Astrocyte of the cerebellum (primary cell): Measurements from ENCODE around the gene ARVCF.

Source experiments
- DNase-seq: peaks from one replicate; pipeline ENCODE4 v3.0.0-alpha.2; 2011; ENCODE audit warnings: low read depth
- H3K4me3 ChIP-seq: 2 replicates; pipeline ENCODE4 v1.5.1; 2011; ENCODE audit warnings: mild to moderate bottlenecking, low read depth, low read length, moderate library complexity
- in situ Hi-C: cut with HindIII; loops from 2 replicates; pipeline ENCODE4 v1.10.0; 2017; ENCODE audit warnings: low sequenced_read_pairs
- TF ChIP-seq, protein P1 (sequence below): IDR thresholded peaks from 2 replicates; pipeline ENCODE4 v1.5.1; 2012; ENCODE audit warnings: low read length, low read depth, moderate library complexity, mild to moderate bottlenecking; ENCODE audit errors: missing control alignments

ARVCF gene

DNA sequence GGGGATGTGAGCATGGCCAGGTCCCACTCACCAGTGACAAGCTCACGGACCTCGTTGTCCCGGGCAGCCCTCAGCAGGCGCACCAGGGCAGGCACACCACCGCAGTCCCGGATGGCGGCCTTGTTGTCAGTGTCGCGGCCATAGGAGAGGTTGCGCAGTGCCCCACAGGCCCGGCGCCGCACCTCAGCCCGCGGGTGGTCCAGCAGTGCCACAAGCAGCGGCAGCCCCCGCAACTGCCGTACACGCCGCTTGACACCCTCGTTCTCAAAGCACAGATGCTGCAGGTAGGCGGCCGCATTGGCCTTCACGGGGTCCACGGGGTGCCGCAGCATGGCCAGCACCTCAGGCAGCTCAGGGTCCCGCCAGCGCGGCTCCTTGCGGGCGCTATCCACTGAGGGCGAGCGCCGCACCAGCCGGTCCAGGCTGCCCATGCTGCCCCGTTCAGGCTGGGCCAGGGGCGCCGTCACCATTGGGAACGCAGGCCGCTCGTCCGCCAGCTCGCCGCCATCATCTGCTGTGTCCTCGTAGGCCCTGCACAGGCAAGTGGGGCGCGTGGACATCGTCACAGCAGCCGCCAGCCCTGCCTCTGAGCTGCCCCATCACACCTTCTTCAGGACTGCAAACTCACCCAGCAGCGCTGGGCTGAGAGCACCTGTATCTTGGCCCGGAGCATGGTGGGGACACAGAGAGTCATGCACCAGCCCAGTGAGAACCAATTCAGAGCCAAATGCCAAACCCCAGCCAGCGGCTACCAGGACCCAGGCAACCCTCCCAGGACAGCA, 36.7 kb downstream of the ARVCF start:
- H3K4me3 ChIP-seq, result no peak overlapping the region
- no peak for DNase-seq
- in situ Hi-C loops, result no loop called here
- TF ChIP-seq, protein P1, sequence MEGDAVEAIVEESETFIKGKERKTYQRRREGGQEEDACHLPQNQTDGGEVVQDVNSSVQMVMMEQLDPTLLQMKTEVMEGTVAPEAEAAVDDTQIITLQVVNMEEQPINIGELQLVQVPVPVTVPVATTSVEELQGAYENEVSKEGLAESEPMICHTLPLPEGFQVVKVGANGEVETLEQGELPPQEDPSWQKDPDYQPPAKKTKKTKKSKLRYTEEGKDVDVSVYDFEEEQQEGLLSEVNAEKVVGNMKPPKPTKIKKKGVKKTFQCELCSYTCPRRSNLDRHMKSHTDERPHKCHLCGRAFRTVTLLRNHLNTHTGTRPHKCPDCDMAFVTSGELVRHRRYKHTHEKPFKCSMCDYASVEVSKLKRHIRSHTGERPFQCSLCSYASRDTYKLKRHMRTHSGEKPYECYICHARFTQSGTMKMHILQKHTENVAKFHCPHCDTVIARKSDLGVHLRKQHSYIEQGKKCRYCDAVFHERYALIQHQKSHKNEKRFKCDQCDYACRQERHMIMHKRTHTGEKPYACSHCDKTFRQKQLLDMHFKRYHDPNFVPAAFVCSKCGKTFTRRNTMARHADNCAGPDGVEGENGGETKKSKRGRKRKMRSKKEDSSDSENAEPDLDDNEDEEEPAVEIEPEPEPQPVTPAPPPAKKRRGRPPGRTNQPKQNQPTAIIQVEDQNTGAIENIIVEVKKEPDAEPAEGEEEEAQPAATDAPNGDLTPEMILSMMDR, result no peak

DNA sequence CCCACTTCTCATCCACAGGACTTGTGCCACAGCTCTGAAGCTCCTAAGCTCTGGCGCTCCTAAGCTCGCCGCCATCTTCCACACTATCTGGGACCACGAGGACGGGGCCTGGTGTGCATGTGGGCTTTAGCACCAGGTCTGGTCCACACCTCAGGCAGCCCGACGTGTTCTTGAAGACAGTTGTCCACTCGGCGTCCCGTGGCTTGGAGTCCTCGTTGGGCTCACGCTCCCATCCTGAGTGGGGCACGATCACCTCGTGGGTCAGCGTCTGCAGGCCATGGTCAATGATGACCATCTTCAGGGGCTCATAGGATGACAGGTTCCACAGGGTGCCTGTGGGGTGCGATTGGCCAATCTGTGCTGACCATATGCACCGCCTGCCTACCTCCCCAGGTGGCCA, 37.9 kb downstream of the ARVCF start:
- in situ Hi-C loops, result no loop called here
- TF ChIP-seq, protein P1, result no peak
- DNase-seq, result no peak
- no peak overlapping the region for H3K4me3 ChIP-seq

DNA sequence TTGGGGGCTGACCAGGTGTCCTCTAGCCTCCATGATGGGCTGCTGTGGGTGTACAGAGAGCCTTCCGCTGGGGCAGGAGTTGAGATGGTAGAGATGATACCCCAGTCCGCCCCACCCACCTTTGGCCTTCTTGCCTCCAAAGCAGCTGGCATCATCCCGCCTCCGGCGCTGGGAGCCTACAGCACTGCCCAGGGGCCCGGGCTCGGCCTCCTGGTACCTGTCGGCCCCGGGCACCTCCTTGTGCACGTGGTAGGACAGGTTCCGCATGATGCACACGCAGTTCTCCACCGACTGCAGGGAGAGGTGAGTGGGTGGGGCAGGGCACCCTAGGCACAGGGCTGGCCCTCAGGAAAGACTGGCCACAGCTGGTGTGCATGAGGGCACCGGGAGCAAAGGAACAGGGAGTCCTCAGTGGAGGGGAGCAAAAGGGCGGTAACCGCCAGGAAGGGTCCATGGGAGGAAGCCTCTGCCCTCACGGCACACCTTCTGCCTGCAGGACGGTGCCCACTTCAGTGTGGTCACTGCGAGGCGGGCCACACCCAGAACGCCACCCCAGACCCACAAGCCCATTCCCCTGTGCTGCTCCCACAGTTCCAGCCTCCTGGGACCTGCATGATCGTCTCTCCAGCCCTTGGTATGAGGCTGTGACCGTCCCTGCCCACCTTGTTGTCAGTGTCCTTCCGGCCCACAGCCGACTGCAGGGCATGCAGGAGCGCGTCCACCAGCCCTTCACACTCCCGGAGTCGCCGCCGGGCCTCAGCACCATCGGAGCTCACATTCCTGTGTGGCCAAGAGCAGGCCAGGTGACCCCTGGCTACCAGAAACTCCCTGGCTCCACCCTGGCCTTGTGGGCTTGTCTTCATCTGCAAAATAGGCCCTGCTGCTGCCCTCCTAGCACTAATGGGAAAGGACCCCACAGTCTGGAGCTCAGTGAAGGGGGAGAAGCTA, 39.1 kb downstream of the ARVCF start:
- DNase-seq, result no peak
- in situ Hi-C loops, result no loop called here
- TF ChIP-seq, protein P1, result no peak
- H3K4me3 ChIP-seq, result no peak overlapping the region

DNA sequence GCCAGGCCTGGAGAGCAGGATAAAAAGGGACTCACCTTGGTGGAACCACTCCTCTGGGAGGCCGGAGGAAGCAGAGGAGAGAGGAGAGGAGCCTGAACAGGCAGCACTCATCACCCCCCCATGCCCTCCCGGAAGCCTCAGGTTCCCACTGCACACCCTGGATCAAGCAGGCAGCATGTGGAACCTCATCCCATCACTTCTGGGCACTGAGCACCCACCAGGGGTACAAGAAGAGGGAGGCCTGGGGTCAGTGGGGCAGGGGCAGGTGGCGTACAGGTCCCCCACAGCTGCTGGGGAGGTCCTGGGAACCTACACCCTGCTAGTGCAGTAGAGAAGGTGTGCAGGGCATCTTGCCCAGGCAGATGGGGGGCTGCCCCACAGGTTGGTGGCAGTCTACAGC, 40.0 kb downstream of the ARVCF start:
- TF ChIP-seq, protein P1, result no peak

DNA sequence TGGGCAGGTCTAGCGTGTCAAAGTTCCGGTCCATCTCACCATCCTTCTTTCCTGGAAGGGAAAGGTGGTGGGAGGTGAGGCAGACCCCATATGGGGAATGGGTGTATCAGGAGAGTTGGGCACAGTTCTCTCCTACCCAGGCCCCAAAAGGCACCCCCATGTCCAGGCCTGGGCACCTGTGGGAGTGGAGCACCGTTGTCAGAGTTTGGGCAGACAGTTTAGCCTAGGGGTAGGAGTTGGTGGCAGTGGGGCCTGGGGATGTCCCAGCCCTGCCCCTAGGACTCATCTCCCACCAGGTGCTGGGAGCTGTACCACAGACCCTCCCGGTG, 41.0 kb downstream of the ARVCF start:
- TF ChIP-seq, protein P1, result no peak
- no peak overlapping the region for H3K4me3 ChIP-seq
- in situ Hi-C loops, result no loop called here
- no peak for DNase-seq

More for the DNA sequence above, 40.0 kb downstream of the ARVCF start:
- no peak for DNase-seq
- in situ Hi-C loops, result no loop called here
- no peak overlapping the region for H3K4me3 ChIP-seq

- in situ Hi-C loops, result loop anchor here (5.0 kb wide), 1 partner anchor 47 kb away; the partner anchor contains the start of gene TANGO2
- H3K4me3 ChIP-seq, result no peak overlapping the region
- no peak for DNase-seq
- TF ChIP-seq, protein P1, result no peak
These were observed 41.5 kb downstream of the ARVCF start for GRCh38 chr22:19974935-19975706.
